HCT116 (cell line): ENCODE results near the gene TRAF2.

Experiments used
- EZH2 ChIP-seq: fragments of 200-600 bp; sonication (generic); IDR thresholded peaks from 2 replicates; pipeline ENCODE4 v1.6.1; 2017; ENCODE audit warnings: antibody characterized with exemption, mixed run types
- TF ChIP-seq, protein P1 (sequence below), 3 experiments: fragments of 200-600 bp in 1 of 3; sonication (generic) in 1 of 3; IDR thresholded peaks in 2 of 3; conservative IDR thresholded peaks in 1 of 3; 2 replicates each; pipeline ENCODE4 v1.5.1; 2012 to 2017; ENCODE audit warnings: low read depth in 2 of 3, low read length in 2 of 3, antibody characterized with exemption in 1 of 3, borderline replicate concordance in 1 of 3, control low read depth in 1 of 3, mild to moderate bottlenecking in 1 of 3, mixed read lengths in 1 of 3, mixed run types in 1 of 3, moderate library complexity in 1 of 3; ENCODE audit not compliant: insufficient read depth in 1 of 3

DNA sequence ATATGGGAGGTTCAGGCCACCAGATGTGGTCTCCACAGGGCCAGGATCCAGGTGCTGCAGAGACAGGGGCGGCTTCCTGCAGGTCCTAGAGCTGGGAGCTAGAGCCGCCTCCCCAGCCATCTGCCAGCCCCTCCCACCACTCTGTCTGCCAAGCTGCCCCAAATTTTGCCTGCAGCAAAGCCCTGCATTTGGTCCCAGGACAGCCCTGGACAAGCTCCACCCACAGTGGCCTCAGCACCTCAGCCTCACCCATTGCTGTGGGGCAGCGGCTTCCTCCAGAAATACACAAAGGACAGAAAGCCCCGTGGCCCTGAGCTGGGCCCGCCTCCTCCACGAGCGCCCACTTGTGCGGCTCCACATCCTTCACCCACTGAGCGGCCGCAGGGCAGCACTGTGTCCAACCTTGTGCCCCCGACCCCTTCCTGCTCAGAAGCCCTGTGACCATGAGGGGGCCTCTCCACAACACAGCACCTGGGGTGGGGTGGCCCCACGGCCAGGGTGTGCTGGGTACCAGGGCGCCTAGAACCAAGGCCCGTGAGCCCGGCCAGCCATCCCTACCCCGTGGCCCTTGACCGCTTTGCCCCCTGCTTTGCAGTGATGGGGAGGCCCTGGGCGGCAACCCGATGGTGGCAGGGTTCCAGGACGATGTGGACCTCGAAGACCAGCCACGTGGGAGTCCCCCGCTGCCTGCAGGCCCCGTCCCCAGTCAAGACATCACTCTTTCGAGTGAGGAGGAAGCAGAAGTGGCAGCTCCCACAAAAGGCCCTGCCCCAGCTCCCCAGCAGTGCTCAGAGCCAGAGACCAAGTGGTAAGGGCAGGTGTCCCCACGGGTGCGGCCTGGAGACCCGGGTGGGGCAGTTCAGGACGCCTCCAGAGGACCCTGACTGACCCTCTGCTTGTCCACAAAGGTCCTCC lies 47.7 kb upstream of the TRAF2 start:
- TF ChIP-seq, protein P1, sequence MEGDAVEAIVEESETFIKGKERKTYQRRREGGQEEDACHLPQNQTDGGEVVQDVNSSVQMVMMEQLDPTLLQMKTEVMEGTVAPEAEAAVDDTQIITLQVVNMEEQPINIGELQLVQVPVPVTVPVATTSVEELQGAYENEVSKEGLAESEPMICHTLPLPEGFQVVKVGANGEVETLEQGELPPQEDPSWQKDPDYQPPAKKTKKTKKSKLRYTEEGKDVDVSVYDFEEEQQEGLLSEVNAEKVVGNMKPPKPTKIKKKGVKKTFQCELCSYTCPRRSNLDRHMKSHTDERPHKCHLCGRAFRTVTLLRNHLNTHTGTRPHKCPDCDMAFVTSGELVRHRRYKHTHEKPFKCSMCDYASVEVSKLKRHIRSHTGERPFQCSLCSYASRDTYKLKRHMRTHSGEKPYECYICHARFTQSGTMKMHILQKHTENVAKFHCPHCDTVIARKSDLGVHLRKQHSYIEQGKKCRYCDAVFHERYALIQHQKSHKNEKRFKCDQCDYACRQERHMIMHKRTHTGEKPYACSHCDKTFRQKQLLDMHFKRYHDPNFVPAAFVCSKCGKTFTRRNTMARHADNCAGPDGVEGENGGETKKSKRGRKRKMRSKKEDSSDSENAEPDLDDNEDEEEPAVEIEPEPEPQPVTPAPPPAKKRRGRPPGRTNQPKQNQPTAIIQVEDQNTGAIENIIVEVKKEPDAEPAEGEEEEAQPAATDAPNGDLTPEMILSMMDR (IDR thresholded peaks at IDR 0.05 in 2 of 3, conservative IDR thresholded peaks at IDR 0.05 in 1 of 3; ENCODE audit: borderline replicate concordance in 1 of 3, insufficient read depth in 1 of 3, low read depth in 2 of 3, low read length in 2 of 3) = no peak
- TF ChIP-seq EZH2 = no peak
